Gastrocnemius medialis (tissue), 4 donors: ENCODE data around the gene DOC2A.
A peak's percentile ranks its signal among the peaks of the same experiment; 100 is the strongest.

Source experiments
- POLR2A ChIP-seq, 2 donors: fragments of 450-650 bp; IDR thresholded peaks; one replicate each; pipeline ENCODE4 v1.6.1; 2017; ENCODE audit warnings: antibody characterized with exemption in 2 of 2, mild to moderate bottlenecking in 2 of 2, moderate library complexity in 2 of 2
- TF ChIP-seq, protein P1 (sequence below), 5 experiments: fragments of 450-650 bp in 3 of 5; fragments of 200-600 bp in 2 of 5; sonication (generic) in 2 of 5; IDR thresholded peaks in 4 of 5; conservative IDR thresholded peaks in 1 of 5; 1 replicate in 4 of 5; 2 replicates in 1 of 5; pipeline ENCODE4 v1.5.1; 2016 to 2019; ENCODE audit warnings: antibody characterized with exemption in 5 of 5, mild to moderate bottlenecking in 3 of 5, moderate library complexity in 3 of 5

DNA sequence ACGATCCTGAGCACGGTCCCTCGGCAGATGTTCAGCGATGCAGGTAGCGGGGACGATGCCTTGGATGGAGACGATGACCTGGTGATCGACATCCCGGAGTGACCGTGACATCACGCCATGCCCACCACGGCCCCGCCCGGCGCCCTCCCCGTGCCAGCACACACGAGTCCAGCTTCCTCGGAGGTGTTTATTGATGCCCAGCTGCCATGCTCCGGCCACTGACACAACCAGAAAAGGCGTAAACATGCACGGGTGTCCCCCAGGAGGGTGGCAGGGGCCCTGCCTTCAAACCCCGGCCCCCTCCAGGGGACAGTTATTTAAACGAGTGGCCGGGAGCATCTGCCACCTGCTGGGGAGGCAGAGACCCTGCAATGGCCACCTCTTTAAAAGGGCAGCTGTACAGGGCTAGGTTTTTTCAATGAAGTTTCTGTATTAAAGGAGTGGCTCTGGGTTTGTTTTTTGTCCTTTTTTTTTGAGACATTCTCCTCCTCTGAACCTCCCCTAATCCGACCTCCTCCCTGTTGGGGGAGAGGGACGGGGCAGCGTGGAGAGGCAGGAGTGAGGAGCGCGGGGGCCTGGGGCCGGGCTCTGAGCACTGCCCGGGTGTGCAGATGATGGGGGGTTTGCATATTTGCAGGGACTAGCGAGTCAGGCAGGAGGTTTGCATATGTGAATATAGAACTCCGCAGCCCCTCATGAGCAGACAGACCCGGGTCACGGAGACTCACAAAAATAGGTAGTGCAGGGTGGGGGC is 5.3 kb downstream of the DOC2A start:
- TF ChIP-seq, protein P1, sequence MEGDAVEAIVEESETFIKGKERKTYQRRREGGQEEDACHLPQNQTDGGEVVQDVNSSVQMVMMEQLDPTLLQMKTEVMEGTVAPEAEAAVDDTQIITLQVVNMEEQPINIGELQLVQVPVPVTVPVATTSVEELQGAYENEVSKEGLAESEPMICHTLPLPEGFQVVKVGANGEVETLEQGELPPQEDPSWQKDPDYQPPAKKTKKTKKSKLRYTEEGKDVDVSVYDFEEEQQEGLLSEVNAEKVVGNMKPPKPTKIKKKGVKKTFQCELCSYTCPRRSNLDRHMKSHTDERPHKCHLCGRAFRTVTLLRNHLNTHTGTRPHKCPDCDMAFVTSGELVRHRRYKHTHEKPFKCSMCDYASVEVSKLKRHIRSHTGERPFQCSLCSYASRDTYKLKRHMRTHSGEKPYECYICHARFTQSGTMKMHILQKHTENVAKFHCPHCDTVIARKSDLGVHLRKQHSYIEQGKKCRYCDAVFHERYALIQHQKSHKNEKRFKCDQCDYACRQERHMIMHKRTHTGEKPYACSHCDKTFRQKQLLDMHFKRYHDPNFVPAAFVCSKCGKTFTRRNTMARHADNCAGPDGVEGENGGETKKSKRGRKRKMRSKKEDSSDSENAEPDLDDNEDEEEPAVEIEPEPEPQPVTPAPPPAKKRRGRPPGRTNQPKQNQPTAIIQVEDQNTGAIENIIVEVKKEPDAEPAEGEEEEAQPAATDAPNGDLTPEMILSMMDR (IDR thresholded peaks at IDR 0.05 in 4 of 5, conservative IDR thresholded peaks at IDR 0.05 in 1 of 5): peak; percentile 62 to 85 (median 77)
- TF ChIP-seq POLR2A (IDR thresholded peaks at IDR 0.05): no peak
